ENCODE measurements around the gene AOPEP. TPM values are rescaled to one million over a fixed set of nuclear protein-coding genes. Genes with fewer than 3 reads are reported as not detected.

The AOPEP gene
- polyA plus RNA-seq, 1 of the 3 experiments (the other 2 are of a cell fraction): 54.6 TPM

GRCh38 chr9:94922098-94922607 is 195.7 kb downstream of the AOPEP start (continued):
- peak; percentile 92 for TF ChIP-seq TCF12 (IDR thresholded peaks at IDR 0.05)
- TF ChIP-seq TEAD4 (IDR thresholded peaks at IDR 0.05; ENCODE audit: borderline replicate concordance, insufficient read depth): peak; percentile 96
- peak; percentile 30; the same call in 1 of the 2 replicates for TF ChIP-seq GABPA (IDR thresholded peaks at IDR 0.05; ENCODE audit: low read depth)
- TF ChIP-seq CHD2 (IDR thresholded peaks at IDR 0.05; ENCODE audit: low read length, partially characterized antibody): no peak
- peak; percentile 86 for TF ChIP-seq JUND (IDR thresholded peaks at IDR 0.05)
- TF ChIP-seq POLR2AphosphoS5 (IDR thresholded peaks at IDR 0.05; ENCODE audit: low read depth, low read length): peak; percentile 71; the same call in 1 of the 2 replicates
- TF ChIP-seq TAF1 (IDR thresholded peaks at IDR 0.05; ENCODE audit: borderline replicate concordance, low read depth, low read length): 0 out of 2 replicates have a peak, but pooled peaks have one; percentile 10
- TF ChIP-seq ELF1 (IDR thresholded peaks at IDR 0.05): 0 out of 2 replicates have a peak, but pooled peaks have one; percentile 24
- TF ChIP-seq FOXM1 (IDR thresholded peaks at IDR 0.05; ENCODE audit: low read depth): 0 out of 2 replicates have a peak, but pooled peaks have one; percentile 34
- TF ChIP-seq ZBTB33 (IDR thresholded peaks at IDR 0.05; ENCODE audit: borderline replicate concordance, low read depth): peak; percentile 41; the same call in 1 of the 2 replicates
- no peak for TF ChIP-seq NRF1 (IDR thresholded peaks at IDR 0.05; ENCODE audit: low read depth, low read length)
- TF ChIP-seq PBX3 (IDR thresholded peaks at IDR 0.05): peak; percentile 86
- TF ChIP-seq RAD21 (IDR thresholded peaks at IDR 0.05; ENCODE audit: low read length): no peak
- TF ChIP-seq SIN3A (IDR thresholded peaks at IDR 0.05; ENCODE audit: borderline replicate concordance, low read depth, low read length): peak; percentile 30; the same call in 1 of the 2 replicates
- no peak for TF ChIP-seq GATA2 (CRISPR knock-in tag; IDR thresholded peaks at IDR 0.05)
- no peak for TF ChIP-seq USF1 (IDR thresholded peaks at IDR 0.05; ENCODE audit: borderline replicate concordance, low read depth)
- peak; percentile 66; the same call in 1 of the 2 replicates for TF ChIP-seq MEF2A (IDR thresholded peaks at IDR 0.05; ENCODE audit: borderline replicate concordance, low read depth)
- TF ChIP-seq FOSL2 (IDR thresholded peaks at IDR 0.05; ENCODE audit: borderline replicate concordance, low read depth): peak; percentile 74; the same call in 1 of the 2 replicates
- TF ChIP-seq, protein P1, sequence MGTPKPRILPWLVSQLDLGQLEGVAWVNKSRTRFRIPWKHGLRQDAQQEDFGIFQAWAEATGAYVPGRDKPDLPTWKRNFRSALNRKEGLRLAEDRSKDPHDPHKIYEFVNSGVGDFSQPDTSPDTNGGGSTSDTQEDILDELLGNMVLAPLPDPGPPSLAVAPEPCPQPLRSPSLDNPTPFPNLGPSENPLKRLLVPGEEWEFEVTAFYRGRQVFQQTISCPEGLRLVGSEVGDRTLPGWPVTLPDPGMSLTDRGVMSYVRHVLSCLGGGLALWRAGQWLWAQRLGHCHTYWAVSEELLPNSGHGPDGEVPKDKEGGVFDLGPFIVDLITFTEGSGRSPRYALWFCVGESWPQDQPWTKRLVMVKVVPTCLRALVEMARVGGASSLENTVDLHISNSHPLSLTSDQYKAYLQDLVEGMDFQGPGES (IDR thresholded peaks at IDR 0.05; ENCODE audit: low read depth, low read length): no peak
- peak; percentile 38; the same call in 1 of the 2 replicates for TF ChIP-seq YY1 (IDR thresholded peaks at IDR 0.05; ENCODE audit: low read depth)
- no peak for TF ChIP-seq EZH2phosphoT487 (IDR thresholded peaks at IDR 0.05; ENCODE audit: borderline replicate concordance, low read depth)
- peak in 1 of 2 experiments; percentile 95; a peak in 3 of 4 replicates for TF ChIP-seq EP300 (IDR thresholded peaks at IDR 0.05; ENCODE audit: borderline replicate concordance in 1 of 2, low read depth in 1 of 2, low read length in 1 of 2)
- TF ChIP-seq SMC3 (IDR thresholded peaks at IDR 0.05; ENCODE audit: low read depth, low read length): no peak
- TF ChIP-seq USF2 (IDR thresholded peaks at IDR 0.05; ENCODE audit: borderline replicate concordance, low read depth, low read length): no peak
- TF ChIP-seq MXI1 (IDR thresholded peaks at IDR 0.05; ENCODE audit: low read depth, low read length): no peak
